Fibroblast of villous mesenchyme (primary cell): Measurements from ENCODE around the gene SAMD11. TPM values are rescaled to one million over a fixed set of nuclear protein-coding genes. Genes with fewer than 3 reads are reported as not detected.

Experiments
- DNase-seq: peaks from one replicate; pipeline ENCODE4 v3.0.0-alpha.2; 2010; ENCODE audit warnings: low read depth
- H3K4me3 ChIP-seq: 2 replicates; pipeline ENCODE4 v1.5.1; 2011; ENCODE audit warnings: low read depth, mild to moderate bottlenecking, low read length
- CTCF ChIP-seq: IDR thresholded peaks from 2 replicates; pipeline ENCODE4 v1.5.1; 2012; ENCODE audit warnings: low read depth, mild to moderate bottlenecking, low read length; ENCODE audit not compliant: insufficient read depth
- total RNA-seq: library from RNA; depleted of rRNA; stranded (reverse); fragments of >200 nt; gene quantifications from 2 replicates; pipeline ENCODE4 v1.2.3, GENCODE V29; 2012

The SAMD11 gene
- total RNA-seq, 1 donor: 2.2 TPM

- no peak overlapping the region for H3K4me3 ChIP-seq
- no peak for TF ChIP-seq CTCF
- no peak for DNase-seq
Observed at GRCh38 chr1:932776-933602, 9.3 kb downstream of the SAMD11 start.

GRCh38 chr1:933603-933940 lies 9.8 kb downstream of the SAMD11 start:
- TF ChIP-seq CTCF: no peak
- H3K4me3 ChIP-seq: no peak overlapping the region
- DNase-seq: no peak

DNA sequence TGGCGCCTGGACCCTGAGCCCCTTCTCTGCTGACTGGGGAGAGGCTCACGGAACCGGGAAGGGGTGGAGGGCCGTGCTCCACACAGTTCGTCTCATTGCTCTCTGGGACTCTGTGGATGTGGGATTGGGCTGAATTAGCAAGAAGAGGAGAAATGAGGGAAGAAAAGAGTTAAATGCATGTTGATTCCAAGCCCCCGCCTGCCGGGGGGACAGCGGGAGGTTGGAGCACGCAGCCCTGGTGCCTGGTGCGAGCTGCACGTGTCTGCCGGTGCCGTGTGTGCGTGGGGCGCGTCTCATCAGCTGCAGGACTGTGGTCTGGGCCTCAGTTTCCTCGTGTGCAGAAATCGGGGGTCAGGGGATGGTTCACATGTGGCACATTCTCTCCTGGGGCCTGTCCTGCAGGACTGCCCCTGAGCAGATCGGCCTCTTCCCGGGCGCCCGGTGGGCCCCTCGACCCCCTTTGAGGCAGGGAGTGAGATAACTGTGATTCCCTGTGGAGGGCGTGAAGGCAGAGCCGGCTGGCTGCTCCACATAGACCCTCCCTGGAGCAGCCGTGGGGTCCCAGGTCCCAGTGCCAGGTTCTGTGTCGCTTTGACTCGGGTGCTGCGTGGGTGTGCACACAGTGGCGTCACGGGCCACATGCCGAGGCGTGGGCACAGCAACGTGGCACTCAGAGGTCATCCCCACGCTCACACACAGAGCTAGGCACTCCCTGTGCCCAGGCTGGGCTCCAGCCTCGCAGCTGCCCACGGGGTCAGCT lies 11.4 kb downstream of the SAMD11 start:
- no peak for TF ChIP-seq CTCF
- DNase-seq: no peak
- H3K4me3 ChIP-seq: no peak overlapping the region

GRCh38 chr1:935751-936231 lies 12.1 kb downstream of the SAMD11 start:
- no peak for TF ChIP-seq CTCF
- no peak for DNase-seq
- H3K4me3 ChIP-seq: no peak overlapping the region

GRCh38 chr1:936348-937264 lies 12.9 kb downstream of the SAMD11 start:
- DNase-seq: no peak
- no peak for TF ChIP-seq CTCF
- no peak overlapping the region for H3K4me3 ChIP-seq

GRCh38 chr1:937521-937920 lies 13.8 kb downstream of the SAMD11 start:
- no peak for TF ChIP-seq CTCF
- H3K4me3 ChIP-seq: no peak overlapping the region
- DNase-seq: no peak
